Pancreas (tissue), 10 donors: Measurements from ENCODE around the gene CSMD2. TPM values are rescaled to one million over a fixed set of nuclear protein-coding genes. Genes with fewer than 3 reads are reported as not detected.
A peak's percentile ranks its signal among the peaks of the same experiment; 100 is the strongest.

ENCODE experiments used
- ATAC-seq, 4 donors: fragments of 200-7000 bp; cut with Tn5 transposase; one replicate each; pipeline versions ENCODE4 v1.8.0 to v1.9.1; 2020; ENCODE audit warnings: mild to moderate bottlenecking in 4 of 4, moderate library complexity in 4 of 4
- DNase-seq, 6 donors: peaks; one replicate each; pipeline ENCODE4 v3.0.0-alpha.2; 2020
- FAIRE-seq: peaks from 2 replicates; lab custom pipeline; 2012; peaks lifted over from hg19 to GRCh38; lab: Jason Lieb, UNC
- H3K27ac ChIP-seq, 4 donors: fragments of 200-600 bp; sonication (generic); 1 replicate in 3 of 4; 2 replicates in 1 of 4; pipeline versions ENCODE4 v1.5.0 to v1.8.0; 2020
- H3K27me3 ChIP-seq, 4 donors: fragments of 200-600 bp; one replicate each; pipeline ENCODE4 v1.8.0; 2021
- H3K36me3 ChIP-seq, 3 donors: fragments of 200-600 bp; sonication (generic) in 1 of 3; one replicate each; pipeline versions ENCODE4 v1.5.0 to v1.8.0; 2020 to 2021
- H3K4me1 ChIP-seq, 3 donors: fragments of 200-600 bp; one replicate each; pipeline ENCODE4 v1.8.0; 2021
- H3K4me3 ChIP-seq, 4 donors: fragments of 200-600 bp; sonication (generic) in 2 of 4; one replicate each; pipeline versions ENCODE4 v1.5.0 to v1.8.0; 2020 to 2021
- H3K9me3 ChIP-seq, 4 donors: fragments of 200-600 bp; one replicate each; pipeline ENCODE4 v1.8.0; 2021
- CTCF ChIP-seq, 4 donors: fragments of 200-600 bp; sonication (generic) in 3 of 4; IDR thresholded peaks; one replicate each; pipeline versions ENCODE4 v1.5.0 to v1.8.0; 2021; ENCODE audit warnings: antibody characterized with exemption in 4 of 4
- WGBS, 2 donors: extraction: QIAGEN DNeasy Blood & Tissue Kit; methylation state at CpG; one replicate each; pipeline ENCODE4 v1.1.7; 2013; 5-methylcytosine and 5-hydroxymethylcytosine counted together
- intact Hi-C, 3 donors: fragments of 100-400 bp; cut with DNase I; formaldehyde crosslinking; loops; one replicate each; pipeline versions ENCODE4 v1.11.1 to v1.14.2; 2022
- polyA plus RNA-seq, 2 donors: library from polyadenylated mRNA; stranded (reverse); fragments of 200-250 nt; gene quantifications; one replicate each; pipeline ENCODE4 v1.2.3, GENCODE V29; 2013
- total RNA-seq, 6 donors: library from RNA; stranded (reverse); fragmentation: NEBNext Ultra II Directional in 4 of 6; extraction: Animal tissue kit (Norgen Biotek cat#: 25700) in 4 of 6; gene quantifications; one replicate each; pipeline versions ENCODE4 v1.2.1 to v1.2.4, GENCODE V29; 2021 to 2023
- donor health status: healthy with polysubstance abuse.
- donor health status: DM: no; HTN: no; CAD: no; lungs with moderate emphysema.
- donor health status: DM: no; HTN: no; CAD: no.
- donor health status: control.
- donor health status: control.
- donor health status: Bipolar disorder and iron deficiency.
- donor health status: DM: yes; HTN: yes; CAD: no.
- donor health status: DM: no; HTN: no; CAD: no.
- donor health status: DM: no; HTN: no; CAD: no.
- donor health status: DM: yes; HTN: yes; CAD: no.

The CSMD2 gene
- total and polyA plus RNA-seq, 8 donors = 0.04 to 2.0 (median 0.36) TPM

GRCh38 chr1:33601751-33602150 lies 563.3 kb downstream of the CSMD2 start:
- no peak overlapping the region for H3K27ac ChIP-seq
- H3K27me3 ChIP-seq = no peaks in the 10 kb centered on the region
- no peaks in the 10 kb centered on the region for H3K4me1 ChIP-seq
- intact Hi-C loops = no loop called here
- no peaks in the 10 kb centered on the region for H3K36me3 ChIP-seq
- TF ChIP-seq CTCF (IDR thresholded peaks at IDR 0.05) = no peak
- ATAC-seq (no peak), FAIRE-seq (no peak), DNase-seq (no peak)
- no peak overlapping the region for H3K4me3 ChIP-seq
- WGBS, 2 donors = 91 to 94% methylated on average over 2 of the region's 2 CpGs
- no peaks in the 10 kb centered on the region for H3K9me3 ChIP-seq

DNA sequence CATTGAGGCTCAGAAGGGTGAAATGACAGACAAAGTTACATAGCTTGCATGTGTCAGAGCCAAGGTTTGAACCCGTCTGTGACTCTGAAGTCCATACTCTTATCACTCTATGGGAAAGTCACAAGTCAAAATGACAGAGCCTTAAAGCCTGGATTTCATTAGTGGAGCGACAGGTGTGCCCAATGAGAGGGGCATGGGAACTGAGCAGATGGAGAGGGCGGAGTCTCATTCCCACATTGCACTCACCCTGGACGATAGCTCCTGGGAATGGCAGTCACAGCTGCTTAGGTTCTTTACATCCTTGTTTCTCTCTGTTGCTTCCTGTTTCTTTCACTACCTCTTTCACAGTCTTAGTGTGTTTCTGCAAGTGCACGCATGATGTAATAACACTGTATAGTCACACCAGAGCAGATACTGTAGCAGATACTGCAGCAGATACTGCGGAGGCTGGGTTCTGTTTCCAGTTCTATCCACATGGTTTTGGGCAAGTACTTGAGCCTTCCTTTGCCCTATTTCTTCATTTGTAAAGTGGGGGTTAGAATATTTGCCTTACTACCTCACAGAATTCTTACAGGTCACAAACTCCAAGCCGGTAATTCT lies 565.4 kb downstream of the CSMD2 start:
- peak overlapping the region; percentile 51 to 70 (median 61) for H3K27ac ChIP-seq
- no peaks in the 10 kb centered on the region for H3K36me3 ChIP-seq
- no peaks in the 10 kb centered on the region for H3K4me1 ChIP-seq
- no peaks in the 10 kb centered on the region for H3K27me3 ChIP-seq
- no peaks in the 10 kb centered on the region for H3K9me3 ChIP-seq
- WGBS, 2 donors = 31% methylated on average over 7 of the region's 7 CpGs
- H3K4me3 ChIP-seq = no peak overlapping the region
- intact Hi-C loops = no loop called here
- no peak for TF ChIP-seq CTCF (IDR thresholded peaks at IDR 0.05)
- DNase-seq (peak in 4 of 6 donors; percentile 85 to 89 (median 86)), ATAC-seq (peak; percentile 97 to 99 (median 97)), FAIRE-seq (no peak)

- no peak for DNase-seq
- WGBS, 2 donors = 94 to 97% methylated on average over 7 of the region's 7 CpGs
- ATAC-seq = no peak
- no peaks in the 10 kb centered on the region for H3K9me3 ChIP-seq
- H3K27me3 ChIP-seq = no peaks in the 10 kb centered on the region
- H3K36me3 ChIP-seq = no peaks in the 10 kb centered on the region
- H3K4me1 ChIP-seq = no peaks in the 10 kb centered on the region
- intact Hi-C loops = no loop called here
- FAIRE-seq = no peak
- TF ChIP-seq CTCF (IDR thresholded peaks at IDR 0.05) = no peak
- H3K4me3 ChIP-seq = no peak overlapping the region
- no peak overlapping the region for H3K27ac ChIP-seq
Observed at GRCh38 chr1:33588726-33589125, 576.3 kb downstream of the CSMD2 start.

DNA sequence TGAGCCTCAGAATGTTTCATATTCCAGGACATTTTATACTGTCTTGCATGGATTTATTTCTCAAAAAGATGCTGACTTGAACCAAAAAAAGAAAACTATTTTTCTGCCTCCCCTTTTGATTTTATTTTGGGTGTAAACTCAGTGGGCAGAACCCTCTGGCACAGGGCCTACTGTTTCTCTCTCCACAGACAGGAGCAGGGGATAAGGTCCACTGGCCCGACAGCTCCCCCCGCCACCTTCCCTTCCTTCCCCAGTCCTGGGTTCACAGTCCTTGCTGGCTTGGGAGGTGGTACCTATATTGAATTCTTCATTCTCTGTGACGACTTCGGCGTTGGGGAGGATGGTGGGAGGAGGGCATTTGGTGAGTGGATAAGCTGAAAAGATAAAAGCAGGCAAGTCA lies 578.2 kb downstream of the CSMD2 start:
- Histone ChIP-seq H3K27ac (no peak overlapping the region), H3K4me3 (no peak overlapping the region), H3K27me3 (no peaks in the 10 kb centered on the region), H3K36me3 (no peaks in the 10 kb centered on the region), H3K4me1 (no peaks in the 10 kb centered on the region), H3K9me3 (no peaks in the 10 kb centered on the region)
- TF ChIP-seq CTCF (IDR thresholded peaks at IDR 0.05) = no peak
- FAIRE-seq (no peak), DNase-seq (no peak), ATAC-seq (no peak)
- intact Hi-C loops = no loop called here
- WGBS, 2 donors = 93 to 95% methylated on average over 5 of the region's 5 CpGs

DNA sequence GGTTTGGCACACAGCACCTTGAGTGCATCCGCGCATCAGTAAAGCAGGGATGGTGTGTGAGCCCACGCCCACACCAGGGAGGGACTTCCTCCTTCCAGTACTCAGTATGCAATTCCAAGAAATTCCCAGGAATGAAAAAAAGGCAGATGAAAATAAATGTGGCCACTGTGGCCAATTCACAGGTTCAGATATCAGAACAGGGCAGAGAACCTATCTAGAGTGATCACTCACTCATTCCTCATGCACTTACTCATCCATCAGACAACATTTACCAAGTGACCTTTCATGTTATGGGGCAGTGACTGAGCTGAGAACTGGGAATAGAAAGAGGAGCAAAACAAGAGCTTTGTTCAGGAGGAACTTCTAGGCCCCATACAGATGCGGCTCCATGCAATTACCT lies 578.9 kb downstream of the CSMD2 start:
- WGBS, 2 donors = 95 to 96% methylated on average over 4 of the region's 4 CpGs

More for the DNA sequence above, 578.9 kb downstream of the CSMD2 start:
- intact Hi-C loops = no loop called here
- no peaks in the 10 kb centered on the region for H3K36me3 ChIP-seq
- no peaks in the 10 kb centered on the region for H3K4me1 ChIP-seq
- DNase-seq = no peak
- no peak for ATAC-seq
- TF ChIP-seq CTCF (IDR thresholded peaks at IDR 0.05) = no peak
- H3K9me3 ChIP-seq = no peaks in the 10 kb centered on the region
- FAIRE-seq = no peak
- H3K4me3 ChIP-seq = no peak overlapping the region
- H3K27ac ChIP-seq = no peak overlapping the region
- H3K27me3 ChIP-seq = no peaks in the 10 kb centered on the region
